Keratinocyte (primary cell): ENCODE results near the gene SLC25A13. TPM values are rescaled to one million over a fixed set of nuclear protein-coding genes. Genes with fewer than 3 reads are reported as not detected.

Source experiments
- DNase-seq: peaks from one replicate; pipeline ENCODE4 v3.0.0-alpha.2; 2011; ENCODE audit warnings: low read depth, missing footprints, low spot score
- FAIRE-seq: peaks from 2 replicates; lab custom pipeline; 2011; peaks lifted over from hg19 to GRCh38; lab: Jason Lieb, UNC
- H2AFZ ChIP-seq: 2 replicates; pipeline ENCODE4 v1.6.0; 2012; ENCODE audit warnings: low read length, control low read depth, inconsistent platforms; ENCODE audit not compliant: control insufficient read depth
- H3K27ac ChIP-seq: 2 replicates; pipeline ENCODE4 v1.5.1; 2011; ENCODE audit warnings: low read length; ENCODE audit not compliant: control insufficient read depth, insufficient read depth
- H3K27me3 ChIP-seq: 3 replicates; pipeline ENCODE4 v1.6.0; 2011; ENCODE audit warnings: low read length; ENCODE audit not compliant: control insufficient read depth, insufficient read depth; ENCODE audit errors: extremely low read depth
- H3K36me3 ChIP-seq, 2 experiments: 2 replicates in 1 of 2; 3 replicates in 1 of 2; pipeline ENCODE4 v1.5.1; 2011; ENCODE audit warnings: low read length in 2 of 2, mild to moderate bottlenecking in 1 of 2; ENCODE audit not compliant: control insufficient read depth in 2 of 2, insufficient read depth in 2 of 2; ENCODE audit errors: extremely low read depth in 1 of 2
- H3K4me1 ChIP-seq: 3 replicates; pipeline ENCODE4 v1.5.1; 2011; ENCODE audit warnings: low read length; ENCODE audit not compliant: control insufficient read depth, insufficient read depth; ENCODE audit errors: extremely low read depth
- H3K4me2 ChIP-seq: 3 replicates; pipeline ENCODE4 v1.6.0; 2011; ENCODE audit warnings: low read depth, low read length; ENCODE audit not compliant: control insufficient read depth, insufficient read depth; ENCODE audit errors: extremely low read depth
- H3K4me3 ChIP-seq, 3 experiments: fragments of 200-600 bp in 1 of 3; sonication (generic) in 1 of 3; 2 replicates in 2 of 3; 3 replicates in 1 of 3; pipeline ENCODE4 v1.5.1; 2011 to 2016; ENCODE audit warnings: low read length in 3 of 3, mild to moderate bottlenecking in 3 of 3, control low read depth in 2 of 3, inconsistent platforms in 1 of 3, low read depth in 1 of 3, mixed read lengths in 1 of 3, mixed run types in 1 of 3, moderate library complexity in 1 of 3; ENCODE audit not compliant: control insufficient read depth in 2 of 3, insufficient read depth in 2 of 3; ENCODE audit errors: extremely low read depth in 1 of 3
- H3K79me2 ChIP-seq: 2 replicates; pipeline ENCODE4 v1.6.0; 2012; ENCODE audit warnings: low read length; ENCODE audit not compliant: control insufficient read depth, insufficient read depth
- H3K9ac ChIP-seq: 3 replicates; pipeline ENCODE4 v1.6.0; 2011; ENCODE audit warnings: low read length; ENCODE audit not compliant: control insufficient read depth, insufficient read depth; ENCODE audit errors: extremely low read depth
- H3K9me1 ChIP-seq: 3 replicates; pipeline ENCODE4 v1.6.0; 2011; ENCODE audit warnings: low read length; ENCODE audit not compliant: control insufficient read depth, insufficient read depth; ENCODE audit errors: extremely low read depth
- H3K9me3 ChIP-seq: 2 replicates; pipeline ENCODE4 v1.5.1; 2012; ENCODE audit warnings: low read depth, low read length; ENCODE audit not compliant: control insufficient read depth
- H4K20me1 ChIP-seq: 3 replicates; pipeline ENCODE4 v1.6.0; 2011; ENCODE audit warnings: low read length; ENCODE audit not compliant: control insufficient read depth, insufficient read depth; ENCODE audit errors: extremely low read depth
- CTCF ChIP-seq, 3 experiments: IDR thresholded peaks in 1 of 3; conservative IDR thresholded peaks in 1 of 3; optimal IDR thresholded peaks in 1 of 3; 2 replicates in 2 of 3; 3 replicates in 1 of 3; pipeline versions ENCODE3 to v1.5.1; 2011; ENCODE audit warnings: low read length in 3 of 3, mild to moderate bottlenecking in 3 of 3, moderate library complexity in 2 of 3, control low read depth in 1 of 3, inconsistent platforms in 1 of 3; ENCODE audit not compliant: insufficient read depth in 2 of 3; ENCODE audit errors: extremely low read depth in 1 of 3
- EZH2 ChIP-seq: IDR thresholded peaks from one replicate; pipeline ENCODE4 v1.6.1; 2012; ENCODE audit warnings: inconsistent platforms, mild to moderate bottlenecking, low read length, moderate library complexity
- dilution Hi-C: fragments of 300-500 bp; cut with MboI; formaldehyde crosslinking; loops from one replicate; pipeline ENCODE4 v1.7.0; 2020; ENCODE audit warnings: low sequenced_read_pairs; ENCODE audit not compliant: extremely low pct_ligation_motif_present
- polyA plus RNA-seq, 5 experiments: library from polyadenylated mRNA; depleted of rRNA in 3 of 5; stranded (reverse) in 3 of 5; stranded (forward) in 1 of 5; unstranded in 1 of 5; fragments of >200 nt; gene quantifications; 1 replicate in 1 of 5; 2 replicates in 3 of 5; 3 replicates in 1 of 5; pipeline versions ENCODE4 v1.2.1 to v1.2.3, GENCODE V29; 2011 to 2012; ENCODE audit warnings: missing spikeins in 2 of 5, low read depth in 1 of 5, low replicate concordance in 1 of 5

The SLC25A13 gene
- polyA plus RNA-seq, 1 donor (not counting 4 experiments of a cell fraction or from before 2014, with no cell fraction given): 29.4 TPM

GRCh38 chr7:96218664-96219243 is 103.1 kb downstream of the SLC25A13 start:
- Histone ChIP-seq H3K9me3 (no peaks in the 10 kb centered on the region), H3K27me3 (no peaks in the 10 kb centered on the region), H3K4me1 (peaks cover 20% of the 10 kb centered on the region), H3K9me1 (no peaks in the 10 kb centered on the region), H3K27ac (peak overlapping the region; percentile 70), H3K79me2 (no peaks in the 10 kb centered on the region), H3K4me3 (no peak overlapping the region), H3K9ac (no peak overlapping the region), H4K20me1 (no peaks in the 10 kb centered on the region), H2AFZ (no peak overlapping the region), H3K4me2 (no peak overlapping the region), H3K36me3 (no peaks in the 10 kb centered on the region)
- dilution Hi-C loops: no loop called here
- FAIRE-seq: no peak
- DNase-seq: no peak
- TF ChIP-seq EZH2 (no peak), CTCF (optimal IDR thresholded peaks at IDR 0.05 in 1 of 3, IDR thresholded peaks at IDR 0.05 in 1 of 3, conservative IDR thresholded peaks at IDR 0.05 in 1 of 3; ENCODE audit: extremely low read depth in 1 of 3, insufficient read depth in 2 of 3, low read length in 3 of 3) (no peak)

GRCh38 chr7:96217147-96217546 is 104.8 kb downstream of the SLC25A13 start:
- Histone ChIP-seq H3K36me3 (no peaks in the 10 kb centered on the region), H3K9me3 (no peaks in the 10 kb centered on the region), H3K9me1 (no peaks in the 10 kb centered on the region), H3K27me3 (no peaks in the 10 kb centered on the region), H3K4me3 (no peak overlapping the region), H2AFZ (no peak overlapping the region), H4K20me1 (no peaks in the 10 kb centered on the region), H3K4me1 (peaks cover 20% of the 10 kb centered on the region), H3K27ac (no peak overlapping the region), H3K4me2 (no peak overlapping the region), H3K9ac (no peak overlapping the region), H3K79me2 (no peaks in the 10 kb centered on the region)
- dilution Hi-C loops: no loop called here
- FAIRE-seq (peak; percentile 13), DNase-seq (no peak)
- TF ChIP-seq CTCF (optimal IDR thresholded peaks at IDR 0.05 in 1 of 3, IDR thresholded peaks at IDR 0.05 in 1 of 3, conservative IDR thresholded peaks at IDR 0.05 in 1 of 3; ENCODE audit: extremely low read depth in 1 of 3, insufficient read depth in 2 of 3, low read length in 3 of 3) (no peak), EZH2 (no peak)
